NCI-H748 (cell line): ENCODE results near the gene SEPTIN6.
A peak's percentile ranks its signal among the peaks of the same experiment; 100 is the strongest.

Source experiments
- DNase-seq: peaks from one replicate; lab custom pipeline; 2025; ENCODE audit not compliant: unreplicated experiment; lab: John Stamatoyannopoulos, UW

The SEPTIN6 gene

DNA sequence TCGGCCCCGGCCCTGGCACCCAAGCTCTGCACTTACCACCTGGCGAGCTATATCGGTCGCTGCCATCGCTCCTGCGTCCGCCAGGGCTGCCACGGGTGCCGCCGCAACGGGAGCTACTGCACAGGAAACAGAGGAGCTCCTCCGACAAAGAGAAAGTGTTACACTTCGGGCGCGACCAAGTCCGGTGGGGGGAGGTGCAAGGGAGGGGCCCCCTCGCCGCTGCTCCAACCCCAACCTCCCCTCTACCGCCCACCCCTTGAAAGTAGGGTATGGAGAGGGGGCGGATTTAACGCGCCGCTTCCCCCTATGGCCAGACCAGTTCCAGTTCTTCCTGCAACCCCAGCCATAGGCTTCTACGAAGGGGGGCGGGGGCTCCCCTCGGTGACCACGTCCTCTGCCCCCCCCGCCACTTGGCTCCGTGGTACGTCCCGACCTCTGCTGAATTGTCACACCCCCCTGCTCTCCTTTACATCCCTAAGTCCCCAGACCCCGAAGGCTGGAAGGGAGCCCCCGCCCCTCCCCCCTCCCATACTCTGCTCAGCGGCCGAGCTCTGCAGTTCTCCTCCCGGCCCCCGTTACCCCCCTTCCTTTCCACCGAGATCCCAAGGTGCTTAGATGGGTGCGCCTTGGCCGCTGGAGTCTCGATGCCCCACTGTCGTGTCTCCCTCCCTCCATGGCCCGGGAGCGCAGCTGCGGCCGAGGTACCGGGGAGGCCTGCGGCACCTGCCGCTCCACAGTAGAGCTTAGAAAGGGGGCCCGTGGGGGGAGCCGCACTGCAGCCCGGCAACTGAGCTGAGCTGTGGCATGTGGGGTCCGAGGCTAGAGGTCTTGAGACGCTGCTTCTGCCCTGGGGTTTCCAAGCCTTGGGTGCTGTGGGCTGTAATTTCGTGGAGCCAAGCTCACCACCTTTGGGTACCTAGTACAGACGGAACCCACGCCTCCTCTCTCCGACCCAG, at the start of gene SEPTIN6:
SEPTIN6 (minus strand) TSS at position 129 of the 956 bp plus-strand sequence; CDS start at position 66, 63 bp downstream.
- peak; percentile 83 for DNase-seq

- DNase-seq, result no peak
Measured at GRCh38 chrX:119738742-119739141, 45.8 kb upstream of the SEPTIN6 start.

DNA sequence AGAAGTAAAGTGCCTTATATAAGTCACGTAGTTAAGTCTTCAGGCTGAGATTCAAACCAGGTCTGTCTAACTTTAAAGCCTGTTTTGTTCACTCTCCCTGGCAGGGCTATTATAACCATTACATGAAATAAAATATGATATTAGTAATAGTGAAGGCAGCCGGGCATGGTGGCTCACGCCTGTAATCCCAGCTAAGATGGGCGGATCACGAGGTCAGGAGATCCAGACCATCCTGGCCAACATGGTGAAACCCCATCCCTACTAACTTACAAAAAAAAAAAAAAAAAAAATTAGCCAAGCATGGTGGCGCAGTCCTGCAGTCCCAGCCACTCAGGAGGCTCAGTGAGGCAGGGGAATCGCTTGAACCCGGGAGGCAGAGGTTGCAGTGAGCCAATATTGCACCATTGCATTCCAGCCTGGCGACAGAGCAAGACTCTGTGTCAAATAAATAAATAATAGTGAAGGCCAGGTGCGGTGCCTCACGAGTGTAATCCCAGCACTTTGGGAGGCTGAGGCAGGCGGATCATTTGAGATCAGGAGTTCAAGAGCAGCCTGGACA, 43.3 kb upstream of the SEPTIN6 start:
- DNase-seq, result no peak

DNA sequence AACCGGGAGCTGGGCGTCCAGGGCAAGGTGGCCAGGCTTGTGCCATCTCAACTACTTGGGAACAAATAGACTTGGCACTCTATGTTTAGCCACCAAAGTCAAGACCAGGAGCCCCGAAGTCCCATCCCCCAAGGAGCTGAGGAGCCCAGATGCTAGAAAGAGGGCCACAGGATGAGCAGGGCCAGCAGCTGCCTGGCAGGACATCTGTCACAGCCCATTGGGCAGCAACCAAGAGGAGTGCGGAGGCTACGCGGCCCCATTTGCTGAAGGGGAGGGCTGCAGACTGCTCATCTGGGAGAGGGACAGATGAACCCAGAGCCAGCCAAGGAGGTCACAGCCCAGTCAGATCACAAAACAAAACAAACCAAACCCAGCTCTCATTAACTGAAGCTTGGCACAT, 42.5 kb upstream of the SEPTIN6 start:
- DNase-seq, result no peak

DNA sequence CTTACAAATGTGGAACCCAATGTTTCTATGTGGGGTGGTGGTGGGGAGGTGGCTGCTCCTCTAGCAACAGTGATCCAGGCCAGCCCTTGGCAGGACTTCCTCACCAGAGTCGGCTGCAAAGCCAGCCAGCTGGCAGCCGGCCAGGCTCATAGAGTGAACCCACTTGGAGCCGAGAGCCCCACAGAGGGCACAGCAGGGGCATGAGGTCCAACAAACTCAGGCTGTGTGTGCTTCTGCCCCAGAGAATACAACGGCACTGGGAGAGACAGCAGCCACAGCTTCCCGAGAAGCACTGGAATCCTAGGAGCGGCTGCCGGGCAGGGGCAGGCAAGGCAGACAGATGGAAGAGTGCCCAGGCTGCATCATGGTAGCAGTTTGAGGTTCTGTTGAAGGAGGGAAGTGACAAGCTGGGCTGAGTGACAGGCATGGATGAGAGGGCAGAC, 42.0 kb upstream of the SEPTIN6 start:
- DNase-seq, result peak; percentile 71

DNA sequence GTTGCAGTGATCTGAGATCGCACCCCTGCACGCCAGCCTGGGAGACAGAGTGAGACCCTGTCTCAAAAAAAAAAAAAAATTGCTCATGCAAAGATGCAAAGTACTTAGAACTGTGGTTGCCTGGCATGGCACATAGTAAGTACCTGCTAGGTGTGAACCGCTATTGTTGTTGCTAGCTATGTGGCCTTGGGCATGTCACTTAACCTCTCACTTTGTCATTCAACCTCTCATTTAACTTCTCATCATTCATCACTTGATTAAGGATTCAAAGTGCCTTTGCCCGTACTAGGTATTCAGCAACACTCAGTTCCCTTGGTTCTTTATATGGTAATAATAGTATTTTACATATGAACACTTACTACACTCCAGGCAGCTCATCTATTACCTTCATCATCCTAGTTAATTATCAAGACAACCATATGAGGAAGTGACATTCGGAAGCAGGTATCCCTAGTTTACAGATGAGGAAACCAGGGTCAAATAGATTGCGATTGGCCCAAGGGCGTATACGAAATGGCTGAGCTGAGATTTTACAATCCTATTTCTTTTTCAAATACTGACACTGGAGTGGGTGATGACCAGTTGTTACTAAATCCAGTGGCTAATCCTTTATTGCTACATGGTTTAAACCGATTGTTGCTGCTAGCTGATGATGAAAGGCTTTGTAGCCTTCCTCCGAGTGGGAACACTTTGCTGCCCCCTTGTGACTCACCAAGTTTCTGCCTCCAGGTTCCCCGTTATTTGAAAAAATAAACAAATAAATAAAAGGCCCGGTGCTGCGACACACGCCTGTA, 36.6 kb upstream of the SEPTIN6 start:
- DNase-seq, result peak; percentile 74

GRCh38 chrX:119728487-119728886, 35.5 kb upstream of the SEPTIN6 start:
- peak; percentile 30 for DNase-seq

- DNase-seq, result peak; percentile 18
Measured at GRCh38 chrX:119726900-119727555, 34.1 kb upstream of the SEPTIN6 start.

GRCh38 chrX:119721926-119722325, 29.0 kb upstream of the SEPTIN6 start:
- DNase-seq, result no peak

DNA sequence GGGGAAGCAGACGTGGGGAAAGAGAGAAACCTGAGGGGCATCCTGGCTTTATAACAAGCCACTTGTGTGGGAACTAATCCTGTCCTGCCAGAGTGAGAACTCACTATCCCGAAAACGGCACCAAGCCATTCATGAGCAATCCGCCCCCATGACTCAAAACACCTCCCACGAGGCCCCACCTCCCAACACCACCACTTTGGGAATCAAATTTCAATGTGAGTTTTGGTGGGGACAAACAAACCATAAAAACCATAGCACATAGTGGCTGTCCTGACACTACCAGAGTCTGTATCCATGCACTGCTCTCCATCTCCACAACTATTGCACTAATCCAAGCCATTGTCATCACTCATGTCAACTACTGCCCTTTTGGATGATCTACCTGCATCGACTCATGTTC, 28.5 kb upstream of the SEPTIN6 start:
- DNase-seq, result no peak

- DNase-seq, result no peak
Measured at GRCh38 chrX:119709630-119710029, 16.7 kb upstream of the SEPTIN6 start.

- DNase-seq, result no peak
Measured at GRCh38 chrX:119708936-119709335, 16.0 kb upstream of the SEPTIN6 start.

DNA sequence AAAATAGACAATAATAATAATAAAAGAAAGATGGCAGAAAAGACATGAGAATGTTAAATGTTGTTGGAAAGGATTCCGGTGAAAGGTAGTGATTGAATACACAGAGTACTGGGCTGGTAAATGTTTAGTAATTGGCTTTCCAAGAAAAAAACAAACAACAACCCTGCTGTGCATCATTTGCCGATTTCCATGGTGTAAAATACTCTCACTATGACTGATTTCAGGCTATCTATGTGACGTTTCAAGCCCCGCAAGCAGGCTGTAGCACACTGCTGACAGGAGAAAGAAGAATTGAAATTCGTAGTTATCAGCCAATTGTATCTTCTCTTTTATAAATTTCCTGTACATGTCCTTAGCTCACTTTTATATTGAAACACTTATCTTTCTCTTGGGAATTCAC, 13.6 kb upstream of the SEPTIN6 start:
- no peak for DNase-seq

DNA sequence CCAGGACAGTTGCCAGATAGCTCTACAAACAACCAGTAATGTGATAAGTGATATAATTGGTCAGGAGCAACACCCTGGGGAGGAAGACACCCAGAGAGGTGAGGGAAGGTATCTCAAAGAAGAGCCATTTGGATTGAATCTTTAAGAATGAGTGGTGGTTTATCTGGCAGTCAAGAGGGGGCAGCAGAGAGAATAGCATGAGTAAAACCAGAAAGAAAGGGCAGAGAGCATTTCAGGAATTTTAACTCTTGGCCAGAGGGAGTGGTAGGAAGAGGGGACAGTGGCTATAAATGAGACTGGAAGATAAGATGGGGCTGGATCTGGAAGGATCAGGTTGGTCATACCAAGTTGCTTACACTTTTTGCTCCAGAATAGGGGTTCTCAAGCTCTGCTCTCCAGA, 5.9 kb upstream of the SEPTIN6 start:
- DNase-seq, result peak; percentile 55

GRCh38 chrX:119696251-119696890, 3.4 kb upstream of the SEPTIN6 start:
- DNase-seq, result no peak

- no peak for DNase-seq
Measured at GRCh38 chrX:119695535-119696050, 2.6 kb upstream of the SEPTIN6 start.

- peak; percentile 40 for DNase-seq
Measured at GRCh38 chrX:119694601-119695534, 1.9 kb upstream of the SEPTIN6 start.

- no peak for DNase-seq
Measured at GRCh38 chrX:119693996-119694451, 1.1 kb upstream of the SEPTIN6 start.
